Liver (tissue), 3 donors: ENCODE results near the gene CAPN15.

Experiments used
- GABPA ChIP-seq, 2 donors: IDR thresholded peaks in 1 of 2; conservative IDR thresholded peaks in 1 of 2; 2 replicates each; pipeline ENCODE4 v1.6.1; 2016; ENCODE audit warnings: antibody characterized with exemption in 2 of 2, mild to moderate bottlenecking in 1 of 2, moderate library complexity in 1 of 2
- HNF4G ChIP-seq: IDR thresholded peaks from 2 replicates; pipeline ENCODE4 v1.6.1; 2016; ENCODE audit warnings: antibody characterized with exemption
- JUND ChIP-seq, 2 donors: IDR thresholded peaks; 2 replicates each; pipeline ENCODE4 v1.6.1; 2016; ENCODE audit warnings: antibody characterized with exemption in 2 of 2
- RAD21 ChIP-seq, 2 donors: IDR thresholded peaks; 2 replicates each; pipeline ENCODE4 v1.6.1; 2016; ENCODE audit warnings: antibody characterized with exemption in 2 of 2, mild to moderate bottlenecking in 2 of 2
- SP1 ChIP-seq: IDR thresholded peaks from 2 replicates; pipeline ENCODE4 v1.6.1; 2018; ENCODE audit warnings: antibody characterized with exemption, mild to moderate bottlenecking
- TAF1 ChIP-seq: conservative IDR thresholded peaks from 2 replicates; pipeline ENCODE4 v1.6.1; 2016; ENCODE audit warnings: antibody characterized with exemption, mild to moderate bottlenecking
- TF ChIP-seq, protein P1 (sequence below): fragments of 150-350 bp; IDR thresholded peaks from 2 replicates; pipeline ENCODE4 v1.5.1; 2017; ENCODE audit warnings: improper control_type of control experiment, low read depth, low read length; ENCODE audit not compliant: missing input control
- TF ChIP-seq, protein P2 (sequence below): IDR thresholded peaks from 2 replicates; pipeline ENCODE4 v1.6.1; 2016; ENCODE audit warnings: antibody characterized with exemption, mild to moderate bottlenecking
- TF ChIP-seq, protein P3 (sequence below): IDR thresholded peaks from 2 replicates; pipeline ENCODE4 v1.6.1; 2016; ENCODE audit warnings: antibody characterized with exemption
- donor health status: healthy.
- donor health status: healthy.

DNA sequence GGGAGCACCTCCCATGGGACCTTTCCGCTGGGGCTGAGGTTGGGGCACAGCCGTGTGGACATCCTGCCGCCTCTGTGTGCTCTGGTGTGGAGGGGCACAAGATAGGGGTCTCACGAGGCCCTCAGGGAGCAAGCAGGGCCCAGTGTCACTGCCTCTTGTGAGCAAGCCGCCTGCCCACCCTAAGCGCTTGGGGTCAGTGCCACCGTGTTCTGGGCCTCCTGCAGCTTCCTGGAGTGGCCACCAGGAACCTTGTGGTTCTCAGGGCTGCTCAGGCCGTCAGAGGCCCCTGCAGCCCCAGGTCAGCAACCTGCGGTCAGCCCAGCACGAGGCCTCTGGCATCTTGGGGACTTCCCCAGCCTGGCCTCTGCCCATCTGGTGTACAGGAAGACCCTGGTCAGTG is 13.6 kb upstream of the CAPN15 start:
- TF ChIP-seq, protein P1, sequence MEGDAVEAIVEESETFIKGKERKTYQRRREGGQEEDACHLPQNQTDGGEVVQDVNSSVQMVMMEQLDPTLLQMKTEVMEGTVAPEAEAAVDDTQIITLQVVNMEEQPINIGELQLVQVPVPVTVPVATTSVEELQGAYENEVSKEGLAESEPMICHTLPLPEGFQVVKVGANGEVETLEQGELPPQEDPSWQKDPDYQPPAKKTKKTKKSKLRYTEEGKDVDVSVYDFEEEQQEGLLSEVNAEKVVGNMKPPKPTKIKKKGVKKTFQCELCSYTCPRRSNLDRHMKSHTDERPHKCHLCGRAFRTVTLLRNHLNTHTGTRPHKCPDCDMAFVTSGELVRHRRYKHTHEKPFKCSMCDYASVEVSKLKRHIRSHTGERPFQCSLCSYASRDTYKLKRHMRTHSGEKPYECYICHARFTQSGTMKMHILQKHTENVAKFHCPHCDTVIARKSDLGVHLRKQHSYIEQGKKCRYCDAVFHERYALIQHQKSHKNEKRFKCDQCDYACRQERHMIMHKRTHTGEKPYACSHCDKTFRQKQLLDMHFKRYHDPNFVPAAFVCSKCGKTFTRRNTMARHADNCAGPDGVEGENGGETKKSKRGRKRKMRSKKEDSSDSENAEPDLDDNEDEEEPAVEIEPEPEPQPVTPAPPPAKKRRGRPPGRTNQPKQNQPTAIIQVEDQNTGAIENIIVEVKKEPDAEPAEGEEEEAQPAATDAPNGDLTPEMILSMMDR, result no peak
- no peak for TF ChIP-seq HNF4G
- no peak for TF ChIP-seq GABPA (IDR thresholded peaks at IDR 0.05 in 1 of 2, conservative IDR thresholded peaks at IDR 0.05 in 1 of 2)
- TF ChIP-seq JUND (IDR thresholded peaks at IDR 0.05), result no peak
- TF ChIP-seq RAD21 (IDR thresholded peaks at IDR 0.05), result no peak
- TF ChIP-seq SP1, result no peak
- no peak for TF ChIP-seq TAF1
- TF ChIP-seq, protein P2, sequence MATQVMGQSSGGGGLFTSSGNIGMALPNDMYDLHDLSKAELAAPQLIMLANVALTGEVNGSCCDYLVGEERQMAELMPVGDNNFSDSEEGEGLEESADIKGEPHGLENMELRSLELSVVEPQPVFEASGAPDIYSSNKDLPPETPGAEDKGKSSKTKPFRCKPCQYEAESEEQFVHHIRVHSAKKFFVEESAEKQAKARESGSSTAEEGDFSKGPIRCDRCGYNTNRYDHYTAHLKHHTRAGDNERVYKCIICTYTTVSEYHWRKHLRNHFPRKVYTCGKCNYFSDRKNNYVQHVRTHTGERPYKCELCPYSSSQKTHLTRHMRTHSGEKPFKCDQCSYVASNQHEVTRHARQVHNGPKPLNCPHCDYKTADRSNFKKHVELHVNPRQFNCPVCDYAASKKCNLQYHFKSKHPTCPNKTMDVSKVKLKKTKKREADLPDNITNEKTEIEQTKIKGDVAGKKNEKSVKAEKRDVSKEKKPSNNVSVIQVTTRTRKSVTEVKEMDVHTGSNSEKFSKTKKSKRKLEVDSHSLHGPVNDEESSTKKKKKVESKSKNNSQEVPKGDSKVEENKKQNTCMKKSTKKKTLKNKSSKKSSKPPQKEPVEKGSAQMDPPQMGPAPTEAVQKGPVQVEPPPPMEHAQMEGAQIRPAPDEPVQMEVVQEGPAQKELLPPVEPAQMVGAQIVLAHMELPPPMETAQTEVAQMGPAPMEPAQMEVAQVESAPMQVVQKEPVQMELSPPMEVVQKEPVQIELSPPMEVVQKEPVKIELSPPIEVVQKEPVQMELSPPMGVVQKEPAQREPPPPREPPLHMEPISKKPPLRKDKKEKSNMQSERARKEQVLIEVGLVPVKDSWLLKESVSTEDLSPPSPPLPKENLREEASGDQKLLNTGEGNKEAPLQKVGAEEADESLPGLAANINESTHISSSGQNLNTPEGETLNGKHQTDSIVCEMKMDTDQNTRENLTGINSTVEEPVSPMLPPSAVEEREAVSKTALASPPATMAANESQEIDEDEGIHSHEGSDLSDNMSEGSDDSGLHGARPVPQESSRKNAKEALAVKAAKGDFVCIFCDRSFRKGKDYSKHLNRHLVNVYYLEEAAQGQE, result no peak
- TF ChIP-seq, protein P3, sequence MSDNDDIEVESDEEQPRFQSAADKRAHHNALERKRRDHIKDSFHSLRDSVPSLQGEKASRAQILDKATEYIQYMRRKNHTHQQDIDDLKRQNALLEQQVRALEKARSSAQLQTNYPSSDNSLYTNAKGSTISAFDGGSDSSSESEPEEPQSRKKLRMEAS, result no peak
